Heart right ventricle (tissue), 16 donors: Measurements from ENCODE around the gene FRMD5. TPM values are rescaled to one million over a fixed set of nuclear protein-coding genes. Genes with fewer than 3 reads are reported as not detected.

ENCODE experiments used
- ATAC-seq, 8 donors: fragments of 200-7000 bp; cut with Tn5 transposase; one replicate each; pipeline ENCODE4 v1.9.1; 2020; ENCODE audit warnings: mild to moderate bottlenecking in 8 of 8, moderate library complexity in 8 of 8, moderate number of reproducible peaks in 1 of 8
- DNase-seq, 2 donors: peaks; one replicate each; pipeline ENCODE4 v3.0.0-alpha.2; 2020
- H3K27ac ChIP-seq, 10 donors: fragments of 200-600 bp; sonication (generic) in 2 of 10; one replicate each; pipeline versions ENCODE4 v1.5.0 to v1.8.0; 2020 to 2022; ENCODE audit warnings: mild to moderate bottlenecking in 3 of 10
- H3K27me3 ChIP-seq, 7 donors: fragments of 200-600 bp; one replicate each; pipeline ENCODE4 v1.8.0; 2021 to 2022; ENCODE audit warnings: mild to moderate bottlenecking in 2 of 7
- H3K36me3 ChIP-seq, 9 donors: fragments of 200-600 bp; sonication (generic) in 1 of 9; one replicate each; pipeline versions ENCODE4 v1.5.0 to v1.8.0; 2020 to 2022; ENCODE audit warnings: mild to moderate bottlenecking in 2 of 9
- H3K4me1 ChIP-seq, 9 donors: fragments of 200-600 bp; sonication (generic) in 1 of 9; one replicate each; pipeline versions ENCODE4 v1.5.0 to v1.8.0; 2020 to 2022; ENCODE audit warnings: mild to moderate bottlenecking in 4 of 9
- H3K4me3 ChIP-seq, 10 donors: fragments of 200-600 bp; sonication (generic) in 2 of 10; one replicate each; pipeline versions ENCODE4 v1.5.0 to v1.8.0; 2020 to 2022; ENCODE audit warnings: mild to moderate bottlenecking in 7 of 10, moderate library complexity in 2 of 10
- H3K9me3 ChIP-seq, 11 donors: fragments of 200-600 bp in 10 of 11; sonication (generic) in 2 of 11; one replicate each; pipeline versions ENCODE4 v1.5.0 to v1.8.0; 2013 to 2022; ENCODE audit warnings: mild to moderate bottlenecking in 2 of 11, control low read depth in 1 of 11, moderate library complexity in 1 of 11
- WGBS, 2 donors: extraction: QIAGEN DNeasy Blood & Tissue Kit; methylation state at CpG; one replicate each; pipeline ENCODE4 v1.1.7; 2013; ENCODE audit warnings: inconsistent platforms in 1 of 2; 5-methylcytosine and 5-hydroxymethylcytosine counted together
- intact Hi-C, 10 donors: fragments of 100-400 bp; cut with DNase I; formaldehyde crosslinking; loops; one replicate each; pipeline versions ENCODE4 v1.11.1 to v1.14.2; 2022
- polyA plus RNA-seq, 2 donors: library from polyadenylated mRNA; stranded (reverse); fragments of 200-250 nt; gene quantifications; one replicate each; pipeline ENCODE4 v1.2.3, GENCODE V29; 2013
- total RNA-seq, 10 donors: library from RNA; stranded (reverse); fragmentation: NEBNext Ultra II Directional in 3 of 10; extraction: Animal tissue kit (Norgen Biotek cat#: 25700) in 3 of 10; gene quantifications; one replicate each; pipeline versions ENCODE4 v1.2.1 to v1.2.4, GENCODE V29; 2021 to 2023
- TF ChIP-seq, protein P1 (sequence below), 9 donors: fragments of 200-600 bp; sonication (generic) in 2 of 9; IDR thresholded peaks; one replicate each; pipeline versions ENCODE4 v1.5.0 to v1.8.0; 2021 to 2022; ENCODE audit warnings: antibody characterized with exemption in 9 of 9, mild to moderate bottlenecking in 5 of 9, moderate library complexity in 1 of 9
- donor health status: Arrhythmogenic right ventricular cardiomyopathy.
- donor health status: ischemic (EF 13 %, LVEDD 7.1; RV severe dilation, severe dysfunction).
- donor health status: healthy with polysubstance abuse.
- donor health status: DM: no; HTN: yes; CAD: no.
- donor health status: DM: no; HTN: no; CAD: no.
- donor health status: ischemic (EF 25% LVEDD 6.9; RV normal size, moderate dysfunction).
- donor health status: ischemic (EF 25% LVEDD 5.7; RV mildly dilated, moderate dysfunction).
- donor health status: healthy.
- donor health status: DM: yes; HTN: yes; CAD: no.
- donor health status: Ischemic cardiomyopathy.
- donor health status: ischemic (EF 35%, LVEDD 5.7; RV mildly dilated, moderate dysfunction).
- donor health status: nonischemic (EF 11% LVEDD 7.7; RV severe dilation, severe dysfunction).
- donor health status: DM: yes; HTN: yes; CAD: no.
- donor health status: PGD.
- donor health status: ischemic (EF 29% LVEDD 5.4; RV normal size, mild dysfunction).
- donor health status: nonischemic (EF 23%, LVEDD 6.1; RV moderate dilation, normal function).

The FRMD5 gene
- total and polyA plus RNA-seq, 12 donors, result 7.2 to 86.3 (median 55.3) TPM

GRCh38 chr15:43948691-43949325 lies 246.3 kb downstream of the FRMD5 start:
- H3K36me3 ChIP-seq, result no peaks in the 10 kb centered on the region
- DNase-seq (no peak), ATAC-seq (no peak)
- H3K27me3 ChIP-seq, result no peaks in the 10 kb centered on the region
- intact Hi-C loops, result no loop called here
- H3K4me1 ChIP-seq, result no peaks in the 10 kb centered on the region
- TF ChIP-seq, protein P1, sequence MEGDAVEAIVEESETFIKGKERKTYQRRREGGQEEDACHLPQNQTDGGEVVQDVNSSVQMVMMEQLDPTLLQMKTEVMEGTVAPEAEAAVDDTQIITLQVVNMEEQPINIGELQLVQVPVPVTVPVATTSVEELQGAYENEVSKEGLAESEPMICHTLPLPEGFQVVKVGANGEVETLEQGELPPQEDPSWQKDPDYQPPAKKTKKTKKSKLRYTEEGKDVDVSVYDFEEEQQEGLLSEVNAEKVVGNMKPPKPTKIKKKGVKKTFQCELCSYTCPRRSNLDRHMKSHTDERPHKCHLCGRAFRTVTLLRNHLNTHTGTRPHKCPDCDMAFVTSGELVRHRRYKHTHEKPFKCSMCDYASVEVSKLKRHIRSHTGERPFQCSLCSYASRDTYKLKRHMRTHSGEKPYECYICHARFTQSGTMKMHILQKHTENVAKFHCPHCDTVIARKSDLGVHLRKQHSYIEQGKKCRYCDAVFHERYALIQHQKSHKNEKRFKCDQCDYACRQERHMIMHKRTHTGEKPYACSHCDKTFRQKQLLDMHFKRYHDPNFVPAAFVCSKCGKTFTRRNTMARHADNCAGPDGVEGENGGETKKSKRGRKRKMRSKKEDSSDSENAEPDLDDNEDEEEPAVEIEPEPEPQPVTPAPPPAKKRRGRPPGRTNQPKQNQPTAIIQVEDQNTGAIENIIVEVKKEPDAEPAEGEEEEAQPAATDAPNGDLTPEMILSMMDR (IDR thresholded peaks at IDR 0.05), result no peak
- no peak overlapping the region for H3K27ac ChIP-seq
- no peak overlapping the region for H3K4me3 ChIP-seq
- 97% methylated on average over 1 of the region's 1 CpG for WGBS, 2 donors
- H3K9me3 ChIP-seq, result no peaks in the 10 kb centered on the region

GRCh38 chr15:43943511-43943910 lies 251.6 kb downstream of the FRMD5 start:
- H3K27ac ChIP-seq, result no peak overlapping the region
- H3K27me3 ChIP-seq, result no peaks in the 10 kb centered on the region
- H3K4me3 ChIP-seq, result no peak overlapping the region
- no peaks in the 10 kb centered on the region for H3K4me1 ChIP-seq
- no peaks in the 10 kb centered on the region for H3K36me3 ChIP-seq
- DNase-seq (no peak), ATAC-seq (no peak)
- H3K9me3 ChIP-seq, result no peaks in the 10 kb centered on the region
- intact Hi-C loops, result no loop called here
- TF ChIP-seq, protein P1 (IDR thresholded peaks at IDR 0.05), result no peak

DNA sequence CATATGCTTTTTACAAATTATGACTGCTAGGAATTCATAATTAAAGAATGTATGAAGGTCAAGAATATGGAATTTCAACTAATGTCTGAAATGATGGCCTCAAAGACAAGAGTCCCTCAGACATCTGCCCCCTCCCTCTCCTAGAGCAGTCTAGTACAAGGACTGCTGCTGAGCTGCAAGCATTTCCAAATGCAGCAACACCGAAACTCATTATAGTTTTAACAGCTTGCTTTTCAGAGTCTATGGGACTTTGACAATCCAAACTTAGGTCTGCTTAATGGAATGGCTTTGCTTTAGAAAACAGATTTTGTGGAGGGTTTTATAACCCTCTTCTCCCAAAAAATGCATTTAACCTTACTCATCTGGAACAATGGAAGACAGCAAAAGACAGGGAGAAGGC lies 252.9 kb downstream of the FRMD5 start:
- Histone ChIP-seq H3K9me3 (no peaks in the 10 kb centered on the region), H3K4me3 (no peak overlapping the region), H3K4me1 (no peaks in the 10 kb centered on the region), H3K36me3 (no peaks in the 10 kb centered on the region), H3K27me3 (no peaks in the 10 kb centered on the region), H3K27ac (no peak overlapping the region)
- TF ChIP-seq, protein P1 (IDR thresholded peaks at IDR 0.05), result no peak
- intact Hi-C loops, result no loop called here
- no peak for DNase-seq
- ATAC-seq, result no peak
- 82 to 91% methylated on average over 1 of the region's 1 CpG for WGBS, 2 donors

GRCh38 chr15:43941555-43941954 lies 253.5 kb downstream of the FRMD5 start:
- Histone ChIP-seq H3K36me3 (no peaks in the 10 kb centered on the region), H3K9me3 (no peaks in the 10 kb centered on the region), H3K4me1 (no peaks in the 10 kb centered on the region), H3K4me3 (no peak overlapping the region), H3K27ac (no peak overlapping the region), H3K27me3 (no peaks in the 10 kb centered on the region)
- TF ChIP-seq, protein P1 (IDR thresholded peaks at IDR 0.05), result no peak
- WGBS, 2 donors, result 84 to 85% methylated on average over 3 of the region's 3 CpGs
- DNase-seq (no peak), ATAC-seq (no peak)
- intact Hi-C loops, result no loop called here
